HG03045 (cell line): ENCODE data around the gene FAM221B.

ENCODE experiments used
- ATAC-seq: cut with Tn5 transposase; IDR thresholded peaks from one replicate; pipeline ENCODE4 v1.9.1; 2021; ENCODE audit warnings: mild to moderate bottlenecking, moderate library complexity; ENCODE audit not compliant: unreplicated experiment

FAM221B gene

GRCh38 chr9:35792024-35792813 is 36.3 kb downstream of the FAM221B start:
- no peak for ATAC-seq

GRCh38 chr9:35791297-35791921 is 37.1 kb downstream of the FAM221B start, which contains the start of gene NPR2:
NPR2 (plus strand) TSS chr9:35791591; CDS start chr9:35792409, 818 bp downstream.
- ATAC-seq: no peak

- ATAC-seq: no peak
These were observed 37.9 kb downstream of the FAM221B start for GRCh38 chr9:35790385-35791296.

GRCh38 chr9:35790025-35790384 is 38.5 kb downstream of the FAM221B start:
- ATAC-seq: no peak

GRCh38 chr9:35789541-35789940 is 39.0 kb downstream of the FAM221B start:
- no peak for ATAC-seq

- ATAC-seq: no peak
These were observed 45.1 kb downstream of the FAM221B start for GRCh38 chr9:35783418-35783817.

- ATAC-seq: no peak
These were observed 47.5 kb downstream of the FAM221B start for GRCh38 chr9:35781066-35781465.

GRCh38 chr9:35778496-35778895 is 50.0 kb downstream of the FAM221B start:
- ATAC-seq: no peak

GRCh38 chr9:35776018-35776417 is 52.5 kb downstream of the FAM221B start:
- no peak for ATAC-seq

- no peak for ATAC-seq
These were observed 53.5 kb downstream of the FAM221B start for GRCh38 chr9:35774907-35775635.

- no peak for ATAC-seq
These were observed 56.6 kb downstream of the FAM221B start for GRCh38 chr9:35771943-35772342.

GRCh38 chr9:35771534-35771933 is 57.0 kb downstream of the FAM221B start:
- ATAC-seq: no peak

- ATAC-seq: no peak
These were observed 57.5 kb downstream of the FAM221B start for GRCh38 chr9:35771075-35771433.

- ATAC-seq: no peak
These were observed 58.8 kb downstream of the FAM221B start for GRCh38 chr9:35769763-35770162.

GRCh38 chr9:35767458-35767857 is 61.1 kb downstream of the FAM221B start:
- no peak for ATAC-seq

- ATAC-seq: no peak
These were observed 61.5 kb downstream of the FAM221B start for GRCh38 chr9:35766997-35767396.
